Inflammatory macrophage treated with lipopolysaccharide for 4 hours (primary cell): ENCODE data around the gene CROCC2.

ENCODE experiments used
- DNase-seq: peaks from one replicate; pipeline ENCODE4 v3.0.0-alpha.2; 2020

Gene CROCC2

GRCh38 chr2:240992572-240993291 is 86.6 kb downstream of the CROCC2 start:
- peak; percentile 10 for DNase-seq

- DNase-seq = no peak
Observed at GRCh38 chr2:240993446-240994170, 87.5 kb downstream of the CROCC2 start.

GRCh38 chr2:240994171-240994896 is 88.2 kb downstream of the CROCC2 start:
- DNase-seq = no peak

GRCh38 chr2:240995041-240996021 is 89.2 kb downstream of the CROCC2 start:
- DNase-seq = no peak

GRCh38 chr2:240996161-240996833 is 90.2 kb downstream of the CROCC2 start:
- DNase-seq = no peak

- DNase-seq = no peak
Observed at GRCh38 chr2:240996834-240997140, 90.7 kb downstream of the CROCC2 start.

- no peak for DNase-seq
Observed at GRCh38 chr2:240997141-240997855, 91.2 kb downstream of the CROCC2 start.

- peak; percentile 82 for DNase-seq
Observed at GRCh38 chr2:240997856-240998705, 91.9 kb downstream of the CROCC2 start, which contains the start of gene SNED1. SNED1 (plus strand) TSS chr2:240998618; CDS start chr2:240998838, 220 bp downstream.

GRCh38 chr2:240998706-240998994 is 92.5 kb downstream of the CROCC2 start:
- DNase-seq = peak; percentile 18

- DNase-seq = no peak
Observed at GRCh38 chr2:240998995-240999791, 93.1 kb downstream of the CROCC2 start.

- DNase-seq = no peak
Observed at GRCh38 chr2:240999873-241000541, 93.9 kb downstream of the CROCC2 start.

GRCh38 chr2:241000831-241001321 is 94.7 kb downstream of the CROCC2 start:
- no peak for DNase-seq

GRCh38 chr2:241001413-241002274 is 95.5 kb downstream of the CROCC2 start:
- no peak for DNase-seq

- DNase-seq = no peak
Observed at GRCh38 chr2:241002275-241003046, 96.3 kb downstream of the CROCC2 start.

- no peak for DNase-seq
Observed at GRCh38 chr2:241003047-241003360, 96.9 kb downstream of the CROCC2 start.

- DNase-seq = no peak
Observed at GRCh38 chr2:241003369-241003768, 97.2 kb downstream of the CROCC2 start.
